CMK (cell line): ENCODE measurements around the gene TPK1.
"Not testable (repeated sequence)": the region's sequence is repeated elsewhere in the genome, so short reads cannot be mapped to it uniquely, and the experiment has no call there.

Experiments used
- DNase-seq: peaks from one replicate; pipeline ENCODE4 v3.0.0-alpha.2; 2010; ENCODE audit warnings: low read depth

Gene TPK1

DNA sequence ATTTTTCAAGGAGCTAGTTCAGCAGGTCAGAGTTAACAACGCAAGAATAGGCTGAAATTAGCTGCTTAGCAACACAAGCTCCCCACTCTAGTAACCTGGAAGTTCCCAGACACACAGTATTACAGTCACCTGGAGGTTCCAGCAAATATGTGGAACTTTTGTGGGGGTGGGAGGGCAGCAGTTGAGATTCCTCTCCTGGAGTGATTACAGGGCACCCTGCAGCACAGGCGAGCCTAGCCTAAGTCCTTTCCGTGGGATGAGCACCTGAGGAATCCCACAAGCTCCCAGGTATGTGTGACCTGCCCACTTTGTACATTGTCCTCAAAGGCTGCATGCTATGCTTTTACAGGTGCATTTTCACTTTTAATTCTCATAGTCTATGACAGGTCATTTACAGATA lies 13.6 kb downstream of the TPK1 start:
- no peak for DNase-seq

DNA sequence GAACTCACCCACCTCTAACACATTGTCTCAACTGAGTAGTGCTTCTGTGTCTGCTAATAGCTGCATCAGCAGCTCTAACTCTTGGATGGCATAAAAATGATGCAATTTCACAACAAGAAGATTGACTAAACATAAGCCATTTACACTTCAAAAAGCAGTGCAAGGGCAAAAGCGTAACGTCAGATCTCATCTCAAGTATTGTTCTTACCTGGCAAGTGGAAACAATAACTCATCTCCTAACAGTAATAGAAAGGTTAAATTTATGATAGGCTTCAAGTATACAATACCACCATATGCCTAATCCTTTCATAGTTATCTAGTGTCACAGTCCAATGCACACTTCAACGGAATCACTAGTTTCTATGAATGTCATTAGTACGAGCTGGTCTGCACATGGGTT lies 14.8 kb downstream of the TPK1 start:
- DNase-seq: no peak

DNA sequence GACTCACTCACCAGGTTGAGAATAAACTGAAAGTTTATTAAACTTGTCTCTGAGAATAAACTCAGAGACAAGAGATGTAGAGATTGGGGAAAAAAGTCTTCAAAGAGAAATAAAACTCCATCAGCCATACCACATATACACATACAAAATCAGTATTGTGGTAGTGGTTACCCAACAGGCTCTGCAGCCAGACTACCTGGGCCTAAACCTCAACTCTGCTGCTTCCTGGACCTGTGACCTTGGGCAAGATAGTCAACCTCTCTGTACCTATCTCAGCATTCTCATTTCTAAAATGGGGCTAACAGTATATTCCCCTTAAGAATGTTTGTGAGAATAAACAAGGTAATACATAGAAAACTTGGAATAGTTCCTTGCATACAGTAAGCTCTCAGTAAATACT lies 15.3 kb downstream of the TPK1 start:
- no peak for DNase-seq

DNA sequence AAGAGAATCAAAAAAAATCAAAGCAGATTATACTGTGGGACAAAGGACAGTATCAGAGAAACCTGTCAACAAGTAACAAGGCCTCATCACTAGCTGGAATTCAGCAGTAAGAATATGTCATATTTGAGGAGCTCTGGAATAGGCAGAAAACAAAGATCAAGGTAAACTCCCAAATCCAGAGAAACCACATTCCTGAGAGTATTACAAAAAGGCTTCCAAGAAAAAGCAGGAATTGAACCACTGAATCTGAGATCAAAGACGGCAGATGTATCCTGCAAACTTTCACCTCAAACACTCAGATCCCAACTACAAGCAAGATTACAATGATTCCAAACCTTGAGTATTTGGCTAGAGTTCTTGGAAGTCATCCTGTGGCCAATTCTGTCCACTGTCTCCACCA lies 16.3 kb downstream of the TPK1 start:
- no peak for DNase-seq

DNA sequence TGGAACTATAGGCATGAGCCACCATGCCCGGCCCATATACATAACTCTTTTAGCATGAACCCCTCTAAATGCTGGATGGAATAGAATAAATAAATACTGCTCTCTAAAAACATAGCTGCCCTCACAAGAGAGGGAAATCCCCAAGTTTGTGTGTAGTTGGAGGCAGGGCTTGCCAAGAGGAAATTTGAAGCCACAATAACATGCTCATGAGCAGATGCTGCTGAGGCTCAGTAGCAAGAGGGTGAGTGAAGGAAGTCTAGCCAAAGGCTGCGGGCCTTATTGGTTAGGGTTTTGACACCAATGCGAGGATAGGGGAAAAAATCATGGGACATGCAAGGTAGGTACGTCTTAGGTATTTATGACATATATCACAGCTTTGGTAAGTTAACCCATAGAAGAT lies 17.3 kb downstream of the TPK1 start:
- no peak for DNase-seq

DNA sequence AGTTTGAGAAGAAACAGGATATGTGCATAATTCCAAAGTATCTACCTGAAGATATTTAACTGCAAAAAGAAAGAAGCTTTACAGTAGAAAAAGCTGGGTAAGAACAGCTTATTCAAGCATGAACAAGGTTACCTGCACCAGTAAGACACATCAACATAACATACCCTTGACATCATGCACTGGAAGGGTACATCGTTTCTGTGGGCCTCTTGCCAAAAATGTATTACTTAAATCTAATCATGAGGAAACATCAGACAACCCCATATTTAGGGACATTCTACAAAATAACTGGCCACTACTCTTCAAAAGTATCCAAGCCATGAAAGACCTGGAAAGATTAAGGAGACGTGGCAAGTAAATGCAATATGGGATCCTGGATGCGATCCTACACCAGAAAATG lies 18.9 kb downstream of the TPK1 start:
- no peak for DNase-seq

DNA sequence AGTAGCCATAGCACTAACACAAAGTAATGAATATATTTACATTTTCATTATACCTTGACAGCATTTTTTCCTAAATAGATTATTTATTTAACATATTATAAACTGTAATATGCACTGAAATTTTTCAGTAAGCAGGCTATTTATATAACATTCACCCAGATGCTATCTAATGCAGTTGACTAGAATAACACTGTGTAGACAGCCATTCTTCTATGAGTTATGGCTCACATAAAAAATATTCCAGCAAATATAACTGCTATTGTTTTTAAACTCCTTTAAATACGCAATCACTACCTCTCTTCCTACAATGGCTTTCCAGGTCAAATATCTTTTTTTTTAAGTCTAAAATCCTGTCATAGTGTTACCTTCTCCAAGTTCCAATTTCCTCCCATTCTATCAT lies 21.6 kb downstream of the TPK1 start:
- DNase-seq: no peak

DNA sequence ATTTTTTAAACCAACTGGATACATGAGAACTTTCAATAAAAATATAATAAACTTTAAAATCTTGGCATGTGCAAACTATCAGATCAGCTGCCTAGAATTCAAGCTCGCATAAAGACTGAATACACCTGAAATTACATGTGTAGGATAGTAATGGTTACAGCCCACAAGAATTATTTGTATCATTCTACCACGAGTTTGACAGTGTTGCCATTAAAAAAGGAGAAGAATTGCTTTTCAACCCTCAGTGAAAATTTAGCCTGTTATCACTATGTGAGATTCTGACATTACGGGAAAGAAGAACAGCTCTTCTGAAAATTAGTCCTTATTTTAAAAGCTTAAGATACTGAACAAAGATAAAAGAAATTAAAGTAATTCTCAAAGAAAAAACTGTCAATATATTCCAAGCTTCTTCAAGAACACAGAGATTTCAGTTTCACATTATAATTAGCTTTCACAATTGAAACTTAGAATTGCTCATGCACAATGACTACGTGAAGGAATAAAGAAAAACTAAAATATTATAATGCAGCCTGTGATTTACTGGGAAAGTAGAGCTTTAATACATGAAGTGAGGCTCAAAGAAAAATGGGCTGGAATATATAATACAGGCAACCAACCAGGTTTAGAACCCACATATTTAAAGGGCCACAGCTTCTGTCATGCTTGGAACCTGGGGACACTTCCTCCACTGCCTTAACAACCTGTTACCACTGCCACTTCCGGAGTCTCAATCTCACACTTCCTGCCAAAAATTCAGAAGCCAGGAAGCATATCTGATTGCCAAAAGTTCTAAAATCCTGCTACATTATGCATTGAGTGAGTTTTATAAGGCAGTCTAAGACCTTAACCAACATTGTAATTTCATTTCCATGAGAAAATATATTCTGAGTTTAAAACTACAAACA lies 23.2 kb downstream of the TPK1 start:
- DNase-seq: no peak

DNA sequence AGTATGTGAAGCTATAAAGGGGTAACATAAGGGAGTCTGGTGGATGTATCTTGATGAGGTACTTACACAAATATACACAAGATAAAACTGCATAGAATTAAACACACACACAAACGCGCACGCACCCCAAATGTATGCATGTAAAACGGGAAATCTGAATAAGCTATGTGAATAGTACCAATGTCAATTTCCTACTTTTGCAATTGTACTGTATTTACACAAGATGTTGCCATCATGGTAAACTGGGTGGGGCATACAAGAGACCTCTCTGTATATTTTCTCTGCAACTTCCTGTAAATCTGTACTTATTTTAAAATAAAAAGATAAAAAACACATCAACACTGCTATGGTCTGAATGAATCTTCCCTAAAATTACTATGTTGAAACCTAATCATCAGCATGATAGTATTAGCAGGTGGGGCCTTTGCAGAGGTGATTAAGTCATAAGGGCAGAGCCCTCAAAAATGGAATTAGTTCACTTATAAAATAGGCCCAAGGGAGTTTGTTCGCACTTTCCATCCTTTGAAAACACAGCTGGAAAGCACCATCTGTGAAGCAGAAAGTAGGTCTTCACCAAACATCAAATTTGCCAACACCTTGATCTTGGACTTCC lies 30.1 kb downstream of the TPK1 start:
- DNase-seq: no peak

DNA sequence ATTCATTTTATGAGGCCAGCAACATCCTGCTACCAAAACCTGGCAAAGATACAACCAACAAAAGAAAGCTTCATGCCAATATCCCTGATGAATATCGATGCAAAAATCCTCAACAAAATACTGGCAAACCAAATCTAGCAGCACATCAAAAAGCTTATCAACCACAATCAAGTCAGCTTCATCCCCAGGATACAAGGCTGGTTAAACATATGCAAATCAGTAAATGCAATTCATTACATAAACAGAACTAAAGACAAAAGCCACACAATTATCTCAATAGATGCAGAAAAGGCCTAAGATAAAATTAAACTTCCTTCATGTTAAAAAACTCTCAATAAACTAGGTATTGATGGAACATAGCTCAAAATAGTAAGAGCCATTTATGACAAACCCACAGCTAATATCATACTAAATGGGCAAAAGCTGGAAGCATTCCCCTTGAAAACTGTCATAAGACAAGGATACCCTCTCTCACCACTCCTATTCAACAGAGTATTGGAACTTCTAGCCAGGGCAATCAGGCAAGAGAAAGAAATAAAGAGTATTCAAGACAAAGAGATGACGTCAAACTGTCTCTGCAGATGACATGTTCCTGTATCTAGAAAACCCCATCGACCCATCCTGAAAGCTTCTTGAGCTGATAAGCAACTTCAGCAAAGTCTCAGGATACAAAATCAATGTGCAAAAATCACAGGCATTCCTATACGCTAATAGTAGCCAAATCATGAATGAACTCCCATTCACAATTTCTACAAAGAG lies 35.0 kb downstream of the TPK1 start:
- DNase-seq: not testable (repeated sequence)

DNA sequence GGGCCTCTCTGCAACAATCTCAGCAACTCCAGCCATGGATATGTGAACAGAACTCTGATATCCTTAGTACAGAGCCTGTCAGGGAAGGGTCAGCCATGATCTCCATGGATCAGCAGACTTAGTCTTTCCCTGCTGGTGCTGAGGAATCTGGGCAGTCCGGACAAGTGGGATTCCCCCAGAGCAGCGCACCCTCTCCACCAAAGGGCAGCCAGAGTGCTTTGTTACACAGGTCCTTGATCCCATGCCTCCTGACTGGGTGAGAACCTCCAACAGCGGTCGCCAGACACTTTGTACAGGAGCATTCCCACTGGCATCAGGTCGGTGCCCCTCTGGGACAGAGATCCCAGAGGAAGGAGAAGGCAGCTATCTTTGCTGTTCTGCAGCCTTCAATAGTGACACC lies 38.9 kb downstream of the TPK1 start:
- DNase-seq: no peak

DNA sequence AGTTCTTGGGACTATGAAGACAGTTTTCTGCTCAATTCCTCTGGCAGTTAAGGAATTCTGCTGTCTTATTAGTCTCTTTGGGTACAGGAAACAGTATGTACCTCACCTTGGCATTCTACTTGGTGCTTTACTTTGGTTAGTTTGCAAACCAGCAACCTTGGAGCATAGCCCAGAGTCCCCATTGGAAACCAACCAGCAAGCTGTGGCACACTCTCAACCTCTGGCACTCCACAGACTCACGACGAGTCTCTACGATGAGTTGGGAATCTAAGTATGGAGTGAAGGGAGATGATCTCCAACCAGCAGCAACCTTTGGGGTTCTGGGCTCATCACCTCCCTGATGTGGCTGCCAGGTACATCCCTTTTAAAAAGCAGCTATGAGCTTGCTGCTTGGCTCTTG lies 43.8 kb downstream of the TPK1 start:
- DNase-seq: no peak

DNA sequence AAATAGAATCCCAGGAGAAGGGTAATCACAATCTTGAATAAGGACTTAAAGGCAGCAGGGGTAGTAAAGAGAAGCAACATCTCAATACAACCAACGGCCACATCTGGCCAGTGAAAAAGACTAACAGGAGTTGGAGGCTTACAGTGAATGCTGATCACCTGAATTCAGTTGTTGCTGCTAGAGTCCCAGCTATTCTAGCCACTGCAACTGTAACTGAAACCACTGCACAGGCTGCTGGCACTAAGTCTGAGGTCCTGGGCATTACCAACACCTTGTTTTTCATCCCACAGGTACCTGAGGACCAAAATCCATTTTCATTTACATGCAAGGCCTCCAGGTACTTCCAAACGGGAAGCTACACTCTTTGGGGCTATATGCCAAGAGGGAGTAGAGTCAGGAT lies 44.4 kb downstream of the TPK1 start:
- no peak for DNase-seq

DNA sequence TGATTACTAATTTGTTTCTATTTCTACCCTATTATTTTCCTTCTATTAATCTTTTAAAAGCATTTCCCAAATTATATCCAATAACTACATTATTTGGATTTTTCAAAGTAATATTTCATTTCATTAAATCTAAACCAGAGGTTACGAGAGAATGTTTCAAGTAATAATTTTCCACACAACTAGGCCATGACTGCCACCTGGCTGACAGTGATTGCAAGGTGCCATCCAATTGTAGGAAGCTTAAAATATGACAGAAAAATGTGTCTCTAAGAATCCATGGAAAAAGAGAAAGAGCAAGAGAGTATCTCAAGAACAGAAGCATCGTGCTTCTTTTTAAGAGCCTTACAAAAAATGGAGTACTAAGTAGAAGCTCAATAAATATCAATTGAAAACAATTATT lies 48.7 kb downstream of the TPK1 start:
- no peak for DNase-seq

DNA sequence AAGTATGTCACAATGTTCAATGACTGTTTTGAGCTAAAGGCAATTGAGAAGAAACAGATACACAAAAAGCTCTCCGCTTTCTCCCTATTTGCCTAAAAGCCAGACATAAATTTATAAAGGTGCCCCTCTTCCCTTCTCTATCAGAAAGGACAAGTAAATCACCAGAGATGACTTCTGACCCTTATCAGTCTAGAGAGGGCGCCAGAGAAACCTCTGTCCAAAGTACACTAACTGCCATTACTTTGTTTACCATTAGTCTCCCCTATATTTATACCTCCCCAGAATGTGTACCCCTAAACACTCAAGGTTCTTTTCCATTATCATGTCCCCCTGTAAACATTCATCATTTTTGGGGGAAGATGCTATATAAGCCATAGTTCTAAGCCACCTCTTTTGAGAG lies 49.3 kb downstream of the TPK1 start:
- DNase-seq: no peak

DNA sequence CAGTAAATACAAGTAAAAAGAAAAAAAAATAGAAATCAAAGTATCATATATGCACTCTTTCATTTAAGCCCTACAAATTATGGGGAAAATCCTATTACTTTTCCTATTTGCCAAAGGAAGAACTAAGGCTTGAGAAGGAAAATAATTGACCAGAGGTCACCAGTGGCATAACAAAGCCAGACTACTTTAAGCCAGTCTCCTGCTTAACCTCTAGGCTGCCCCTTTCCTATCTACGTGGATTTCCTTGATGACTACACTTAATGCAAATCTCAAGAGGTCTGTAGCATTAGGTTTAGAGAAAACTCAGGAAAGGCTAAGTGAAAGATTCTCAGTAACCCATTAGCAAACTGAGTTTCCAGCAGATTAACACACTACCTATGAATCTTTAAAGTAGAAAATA lies 49.8 kb downstream of the TPK1 start:
- DNase-seq: no peak

DNA sequence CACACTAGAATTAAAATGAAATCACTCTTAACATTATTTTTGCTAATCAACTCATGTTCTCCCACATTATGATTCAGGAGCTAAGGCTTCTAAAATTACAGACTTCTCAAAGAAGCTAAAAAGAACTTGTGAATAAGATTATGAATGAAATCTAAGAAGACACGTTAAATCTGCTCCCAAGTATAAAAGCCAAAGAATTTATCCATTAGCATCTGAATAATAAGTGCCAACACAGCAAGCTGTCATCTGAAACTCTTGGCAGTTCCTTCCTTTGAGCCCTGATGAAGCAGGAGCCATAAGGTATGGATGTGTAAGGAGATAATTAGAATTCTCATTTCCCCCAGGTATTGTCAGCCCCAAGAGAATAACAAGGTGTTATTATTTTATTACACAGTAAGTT lies 50.3 kb downstream of the TPK1 start:
- no peak for DNase-seq

DNA sequence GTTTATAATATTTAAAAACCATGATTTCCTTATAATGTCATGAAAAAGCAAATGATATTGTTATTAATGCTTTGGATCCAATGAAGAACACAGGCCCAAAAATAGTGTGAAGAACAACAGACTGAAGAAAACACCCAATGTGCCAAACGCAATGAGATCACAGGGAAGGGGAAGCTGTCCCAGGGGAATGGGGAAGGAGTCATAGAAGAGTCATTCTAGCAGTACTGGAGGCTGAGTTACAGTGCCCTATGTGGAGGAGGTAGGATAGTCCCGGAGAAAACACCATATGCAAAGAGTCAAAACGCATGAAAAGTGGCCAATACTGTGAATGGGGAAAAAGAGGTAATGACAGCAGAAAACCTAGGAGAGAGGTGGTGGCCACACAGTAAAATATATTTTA lies 50.9 kb downstream of the TPK1 start:
- DNase-seq: no peak

DNA sequence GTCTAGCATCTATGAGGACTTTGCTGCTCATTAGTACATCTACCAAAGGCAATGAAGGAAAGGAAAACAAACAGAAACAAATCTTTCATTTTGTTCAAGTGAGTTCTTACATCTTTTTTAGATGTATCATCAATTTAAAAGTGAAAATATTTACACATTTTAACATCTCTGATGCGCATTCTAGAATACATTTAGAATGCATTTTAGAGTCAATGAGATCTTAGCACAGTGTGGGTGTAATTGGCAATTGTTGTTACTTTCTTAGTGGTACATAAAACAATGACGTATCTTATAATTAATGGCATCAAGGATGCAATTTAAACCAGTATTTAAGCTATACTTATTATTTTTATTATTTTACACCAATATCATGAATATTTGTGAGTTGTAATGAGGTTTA lies 51.4 kb downstream of the TPK1 start:
- no peak for DNase-seq

DNA sequence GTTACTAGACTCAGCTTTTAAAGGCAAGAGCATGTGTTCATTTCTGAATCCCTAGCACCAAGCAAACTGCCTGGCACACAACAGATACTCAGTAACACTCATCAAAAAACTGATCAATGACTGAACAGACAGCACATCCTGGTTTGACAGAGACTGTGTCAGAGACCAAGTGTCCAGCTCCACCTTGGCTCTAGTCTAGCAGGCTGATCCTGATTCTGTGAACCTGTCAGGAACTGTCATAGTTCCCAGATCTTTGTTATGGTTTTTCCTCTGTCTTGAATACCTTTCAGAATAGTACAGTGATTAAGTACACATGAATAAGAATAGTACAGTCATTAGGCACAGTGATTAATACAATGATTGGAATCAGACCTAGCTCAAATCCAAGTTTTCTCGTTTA lies 53.0 kb downstream of the TPK1 start:
- DNase-seq: no peak

DNA sequence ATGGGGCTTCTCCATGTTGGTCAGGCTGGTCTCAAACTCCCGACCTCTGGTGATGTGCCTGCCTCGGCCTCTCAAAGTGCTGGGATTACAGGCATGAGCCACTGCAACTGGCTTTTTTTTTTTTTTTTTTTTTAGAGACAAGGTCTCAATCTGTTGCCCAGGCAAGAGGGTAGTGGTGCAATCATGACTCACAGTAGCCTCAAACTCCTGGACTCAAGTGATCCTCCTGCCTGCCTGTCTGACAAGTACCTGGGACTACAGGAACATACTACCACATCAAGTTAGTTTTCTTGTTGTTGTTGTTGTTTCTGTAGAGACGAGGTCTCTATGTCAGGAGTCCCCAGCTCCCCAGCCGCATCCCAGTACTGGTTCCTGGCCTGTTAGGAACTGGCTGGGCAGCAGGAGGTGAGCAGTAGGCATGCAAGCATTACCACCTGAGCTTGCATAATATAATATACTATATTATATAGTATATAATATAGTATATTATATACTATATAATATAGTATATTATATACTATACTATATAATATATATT lies 55.7 kb downstream of the TPK1 start:
- DNase-seq: no peak

DNA sequence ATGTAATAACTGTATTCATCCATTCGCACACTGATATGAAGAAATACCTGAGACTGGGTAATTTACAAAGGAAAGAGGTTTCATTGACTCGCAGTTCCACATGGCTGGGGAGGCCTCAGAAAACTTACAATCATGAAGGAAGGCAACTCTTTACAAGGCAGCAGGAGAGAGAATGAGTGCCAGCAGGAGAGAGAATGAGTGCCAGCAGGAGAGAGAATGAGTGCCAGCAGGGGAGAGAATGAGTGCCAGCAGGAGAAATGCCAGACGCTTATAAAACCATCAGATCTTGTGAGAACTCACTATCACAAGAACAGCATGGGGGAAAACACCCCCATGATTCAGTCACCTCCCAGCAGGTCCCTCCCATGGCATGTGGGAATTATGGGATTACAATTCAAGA lies 58.0 kb downstream of the TPK1 start:
- not testable (repeated sequence) for DNase-seq
